HepG2 (cell line): ENCODE data around the gene BAHD1. TPM values are rescaled to one million over a fixed set of nuclear protein-coding genes. Genes with fewer than 3 reads are reported as not detected.

Source experiments
- AGO1 ChIP-seq: fragments of 200-400 bp; formaldehyde crosslinking; IDR thresholded peaks from 2 replicates; pipeline ENCODE4 v1.6.1; 2017; ENCODE audit warnings: mild to moderate bottlenecking, low read depth, low read length, moderate library complexity; ENCODE audit not compliant: poor library complexity, severe bottlenecking
- ARNTL ChIP-seq: sonication (generic); formaldehyde crosslinking; IDR thresholded peaks from 2 replicates; pipeline ENCODE4 v1.4.0; 2020; ENCODE audit warnings: mild to moderate bottlenecking, missing genetic modification reagents
- ETV6 ChIP-seq: sonication (generic); formaldehyde crosslinking; conservative IDR thresholded peaks from 2 replicates; pipeline ENCODE4 v1.4.0; 2020; ENCODE audit warnings: missing genetic modification reagents
- HOXA5 ChIP-seq: sonication (generic); formaldehyde crosslinking; IDR thresholded peaks from 2 replicates; pipeline ENCODE4 v1.4.0; 2020; ENCODE audit warnings: missing genetic modification reagents
- KLF15 ChIP-seq: sonication (generic); formaldehyde crosslinking; IDR thresholded peaks from 2 replicates; pipeline ENCODE4 v1.8.1; 2023; ENCODE audit warnings: borderline replicate concordance, mild to moderate bottlenecking, inconsistent platforms, missing genetic modification reagents, mixed read lengths
- NFATC3 ChIP-seq: sonication (generic); formaldehyde crosslinking; IDR thresholded peaks from 2 replicates; pipeline ENCODE4 v1.5.1; 2020; ENCODE audit warnings: mild to moderate bottlenecking, missing genetic modification reagents
- SIX1 ChIP-seq: sonication (generic); formaldehyde crosslinking; IDR thresholded peaks from 2 replicates; pipeline ENCODE4 v1.4.0; 2020; ENCODE audit warnings: missing genetic modification reagents, borderline replicate concordance
- SP1 ChIP-seq, 2 experiments: fragments of 450-650 bp in 1 of 2; sonication (generic) in 1 of 2; formaldehyde crosslinking in 1 of 2; IDR thresholded peaks; 2 replicates each; pipeline versions ENCODE4 v1.4.0 to v1.6.1; 2016 to 2020; ENCODE audit warnings: missing genetic modification reagents in 1 of 2
- SRSF4 ChIP-seq: fragments of 200-400 bp; formaldehyde crosslinking; IDR thresholded peaks from one replicate; pipeline ENCODE4 v1.6.1; 2018; ENCODE audit warnings: mild to moderate bottlenecking, low read depth, low read length, moderate library complexity; ENCODE audit not compliant: poor library complexity, severe bottlenecking
- TCF7L2 ChIP-seq: IDR thresholded peaks from 2 replicates; pipeline ENCODE4 v1.6.1; 2011; ENCODE audit warnings: mild to moderate bottlenecking, low read depth, low read length, moderate library complexity
- ZFX ChIP-seq: sonication (generic); formaldehyde crosslinking; IDR thresholded peaks from 2 replicates; pipeline ENCODE4 v1.4.0; 2020; ENCODE audit warnings: mild to moderate bottlenecking, low read depth, missing genetic modification reagents, moderate library complexity
- ZNF121 ChIP-seq: sonication (generic); formaldehyde crosslinking; IDR thresholded peaks from 2 replicates; pipeline ENCODE4 v1.5.0; 2020; ENCODE audit warnings: mild to moderate bottlenecking, missing genetic modification reagents
- ZNF337 ChIP-seq: sonication (generic); formaldehyde crosslinking; IDR thresholded peaks from 2 replicates; pipeline ENCODE4 v1.5.1; 2020; ENCODE audit warnings: missing genetic modification reagents, low read depth, mild to moderate bottlenecking, borderline replicate concordance
- ZNF484 ChIP-seq: sonication (generic); formaldehyde crosslinking; IDR thresholded peaks from 2 replicates; pipeline ENCODE4 v1.5.1; 2020; ENCODE audit warnings: mild to moderate bottlenecking, low read depth, missing genetic modification reagents, borderline replicate concordance
- ZNF615 ChIP-seq: sonication (generic); formaldehyde crosslinking; IDR thresholded peaks from 2 replicates; pipeline ENCODE4 v1.5.0; 2020; ENCODE audit warnings: mild to moderate bottlenecking, missing genetic modification reagents, borderline replicate concordance
- polyA plus RNA-seq, 8 experiments: library from polyadenylated mRNA; depleted of rRNA in 3 of 8; stranded (reverse) in 7 of 8; unstranded in 1 of 8; fragments of >200 nt; fragmentation: Illumina TruSeq in 4 of 8; extraction: Trizol in 4 of 8; gene quantifications; 2 replicates each; pipeline versions ENCODE4 v1.2.1 to v1.2.3, GENCODE V29; 2011 to 2016; ENCODE audit warnings: low read depth in 4 of 8, missing spikeins in 1 of 8, mixed read lengths in 1 of 8; ENCODE audit not compliant: insufficient read depth in 1 of 8
- total RNA-seq, 5 experiments: library from RNA; depleted of rRNA; stranded (reverse); fragments of >200 nt; fragmentation: Illumina TruSeq; extraction: Trizol; gene quantifications; 2 replicates each; pipeline ENCODE4 v1.2.3, GENCODE V29; 2016; ENCODE audit warnings: low read depth in 1 of 5
- TF ChIP-seq, protein P1 (sequence below): sonication (generic); formaldehyde crosslinking; IDR thresholded peaks from 2 replicates; pipeline ENCODE4 v1.5.0; 2020; ENCODE audit warnings: mild to moderate bottlenecking, missing genetic modification reagents
- TF ChIP-seq, protein P2 (sequence below), 2 experiments: sonication (generic) in 1 of 2; formaldehyde crosslinking in 1 of 2; IDR thresholded peaks; 2 replicates each; pipeline versions ENCODE4 v1.4.0 to v1.6.1; 2016 to 2020; ENCODE audit warnings: borderline replicate concordance in 1 of 2, low read depth in 1 of 2, mild to moderate bottlenecking in 1 of 2, missing genetic modification reagents in 1 of 2
- TF ChIP-seq, protein P3 (sequence below): sonication (generic); formaldehyde crosslinking; IDR thresholded peaks from 2 replicates; pipeline ENCODE4 v1.5.0; 2020; ENCODE audit warnings: missing genetic modification reagents

BAHD1 gene
- total and polyA plus RNA-seq, 2 of the 13 experiments (the other 11 are each of a cell fraction or from before 2014, with no cell fraction given), result 3.3 to 8.7 TPM

DNA sequence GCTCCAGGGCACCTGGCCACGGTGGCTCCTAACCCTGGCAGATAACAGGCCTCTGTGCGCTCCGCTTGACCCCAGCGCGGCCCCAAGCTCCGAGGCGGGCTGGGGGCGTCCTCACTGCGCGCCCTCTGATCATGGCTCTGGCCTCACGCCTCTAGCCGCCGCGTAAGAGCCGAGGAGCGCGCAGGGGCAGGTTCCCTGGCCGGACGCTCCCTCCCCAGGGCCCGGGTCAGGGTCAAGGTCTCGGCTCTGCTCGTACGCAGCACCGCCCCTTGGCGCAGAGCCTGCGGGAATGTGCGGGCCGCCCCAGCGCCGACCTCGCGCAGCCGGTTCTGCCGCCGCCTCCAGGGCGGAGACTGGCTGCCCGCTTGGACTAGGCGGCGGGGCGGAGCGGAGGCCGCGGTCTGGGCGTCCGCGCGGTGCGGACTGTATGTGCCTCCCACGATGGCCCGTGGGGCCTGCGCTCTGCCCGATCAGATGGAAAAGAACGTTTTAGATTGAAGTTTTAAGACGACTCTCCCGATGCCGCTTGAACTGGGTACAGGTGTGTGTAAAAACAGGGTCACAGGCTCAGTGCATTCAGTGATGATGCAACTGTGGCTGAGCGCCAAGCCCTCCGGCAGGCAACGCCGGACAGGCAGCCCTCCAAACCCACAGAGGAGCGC is 70.8 kb downstream of the BAHD1 start (continued):
- TF ChIP-seq, protein P1, sequence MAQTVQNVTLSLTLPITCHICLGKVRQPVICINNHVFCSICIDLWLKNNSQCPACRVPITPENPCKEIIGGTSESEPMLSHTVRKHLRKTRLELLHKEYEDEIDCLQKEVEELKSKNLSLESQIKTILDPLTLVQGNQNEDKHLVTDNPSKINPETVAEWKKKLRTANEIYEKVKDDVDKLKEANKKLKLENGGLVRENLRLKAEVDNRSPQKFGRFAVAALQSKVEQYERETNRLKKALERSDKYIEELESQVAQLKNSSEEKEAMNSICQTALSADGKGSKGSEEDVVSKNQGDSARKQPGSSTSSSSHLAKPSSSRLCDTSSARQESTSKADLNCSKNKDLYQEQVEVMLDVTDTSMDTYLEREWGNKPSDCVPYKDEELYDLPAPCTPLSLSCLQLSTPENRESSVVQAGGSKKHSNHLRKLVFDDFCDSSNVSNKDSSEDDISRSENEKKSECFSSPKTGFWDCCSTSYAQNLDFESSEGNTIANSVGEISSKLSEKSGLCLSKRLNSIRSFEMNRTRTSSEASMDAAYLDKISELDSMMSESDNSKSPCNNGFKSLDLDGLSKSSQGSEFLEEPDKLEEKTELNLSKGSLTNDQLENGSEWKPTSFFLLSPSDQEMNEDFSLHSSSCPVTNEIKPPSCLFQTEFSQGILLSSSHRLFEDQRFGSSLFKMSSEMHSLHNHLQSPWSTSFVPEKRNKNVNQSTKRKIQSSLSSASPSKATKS (CRISPR knock-in tag), result no peak
- TF ChIP-seq ZNF121 (CRISPR knock-in tag), result peak; percentile 57; the same call in 1 of the 2 replicates
- TF ChIP-seq SIX1 (CRISPR knock-in tag), result no peak
- no peak for TF ChIP-seq SRSF4
- no peak for TF ChIP-seq TCF7L2
- no peak for TF ChIP-seq SP1 (IDR thresholded peaks at IDR 0.05)
- peak; percentile 69 for TF ChIP-seq SP1 (CRISPR knock-in tag; IDR thresholded peaks at IDR 0.05)
- TF ChIP-seq, protein P2, sequence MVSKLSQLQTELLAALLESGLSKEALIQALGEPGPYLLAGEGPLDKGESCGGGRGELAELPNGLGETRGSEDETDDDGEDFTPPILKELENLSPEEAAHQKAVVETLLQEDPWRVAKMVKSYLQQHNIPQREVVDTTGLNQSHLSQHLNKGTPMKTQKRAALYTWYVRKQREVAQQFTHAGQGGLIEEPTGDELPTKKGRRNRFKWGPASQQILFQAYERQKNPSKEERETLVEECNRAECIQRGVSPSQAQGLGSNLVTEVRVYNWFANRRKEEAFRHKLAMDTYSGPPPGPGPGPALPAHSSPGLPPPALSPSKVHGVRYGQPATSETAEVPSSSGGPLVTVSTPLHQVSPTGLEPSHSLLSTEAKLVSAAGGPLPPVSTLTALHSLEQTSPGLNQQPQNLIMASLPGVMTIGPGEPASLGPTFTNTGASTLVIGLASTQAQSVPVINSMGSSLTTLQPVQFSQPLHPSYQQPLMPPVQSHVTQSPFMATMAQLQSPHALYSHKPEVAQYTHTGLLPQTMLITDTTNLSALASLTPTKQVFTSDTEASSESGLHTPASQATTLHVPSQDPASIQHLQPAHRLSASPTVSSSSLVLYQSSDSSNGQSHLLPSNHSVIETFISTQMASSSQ (IDR thresholded peaks at IDR 0.05; ENCODE audit: low read depth), result no peak
- TF ChIP-seq, protein P2 (CRISPR knock-in tag; IDR thresholded peaks at IDR 0.05; ENCODE audit: borderline replicate concordance), result peak; percentile 70; the same call in 1 of the 2 replicates
- TF ChIP-seq ZNF615, result no peak
- no peak; the same call in none of the 2 replicates for TF ChIP-seq ARNTL (CRISPR knock-in tag)
- peak; percentile 87 for TF ChIP-seq ZFX
- peak; percentile 93 for TF ChIP-seq ETV6 (CRISPR knock-in tag)
- TF ChIP-seq ZNF484 (CRISPR knock-in tag), result no peak
- 0 out of 2 replicates have a peak, but pooled peaks have one; percentile 41 for TF ChIP-seq KLF15 (CRISPR knock-in tag)
- TF ChIP-seq AGO1, result peak; percentile 36
- TF ChIP-seq ZNF337 (CRISPR knock-in tag), result peak; percentile 65; the same call in 1 of the 2 replicates
- TF ChIP-seq NFATC3 (CRISPR knock-in tag), result no peak
- TF ChIP-seq HOXA5 (CRISPR knock-in tag), result peak; percentile 52
- TF ChIP-seq, protein P3, sequence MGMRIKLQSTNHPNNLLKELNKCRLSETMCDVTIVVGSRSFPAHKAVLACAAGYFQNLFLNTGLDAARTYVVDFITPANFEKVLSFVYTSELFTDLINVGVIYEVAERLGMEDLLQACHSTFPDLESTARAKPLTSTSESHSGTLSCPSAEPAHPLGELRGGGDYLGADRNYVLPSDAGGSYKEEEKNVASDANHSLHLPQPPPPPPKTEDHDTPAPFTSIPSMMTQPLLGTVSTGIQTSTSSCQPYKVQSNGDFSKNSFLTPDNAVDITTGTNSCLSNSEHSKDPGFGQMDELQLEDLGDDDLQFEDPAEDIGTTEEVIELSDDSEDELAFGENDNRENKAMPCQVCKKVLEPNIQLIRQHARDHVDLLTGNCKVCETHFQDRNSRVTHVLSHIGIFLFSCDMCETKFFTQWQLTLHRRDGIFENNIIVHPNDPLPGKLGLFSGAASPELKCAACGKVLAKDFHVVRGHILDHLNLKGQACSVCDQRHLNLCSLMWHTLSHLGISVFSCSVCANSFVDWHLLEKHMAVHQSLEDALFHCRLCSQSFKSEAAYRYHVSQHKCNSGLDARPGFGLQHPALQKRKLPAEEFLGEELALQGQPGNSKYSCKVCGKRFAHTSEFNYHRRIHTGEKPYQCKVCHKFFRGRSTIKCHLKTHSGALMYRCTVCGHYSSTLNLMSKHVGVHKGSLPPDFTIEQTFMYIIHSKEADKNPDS (CRISPR knock-in tag), result no peak
